Hematopoietic multipotent progenitor cell treated with erythropoietin and hydrocortisone succinate and interleukin-3 and kit ligand, for 6 days (in vitro differentiated cells): ENCODE results near the gene PDIA6.

Experiments
- DNase-seq: peaks from one replicate; pipeline ENCODE4 v3.0.0-alpha.2; 2015

PDIA6 gene

DNA sequence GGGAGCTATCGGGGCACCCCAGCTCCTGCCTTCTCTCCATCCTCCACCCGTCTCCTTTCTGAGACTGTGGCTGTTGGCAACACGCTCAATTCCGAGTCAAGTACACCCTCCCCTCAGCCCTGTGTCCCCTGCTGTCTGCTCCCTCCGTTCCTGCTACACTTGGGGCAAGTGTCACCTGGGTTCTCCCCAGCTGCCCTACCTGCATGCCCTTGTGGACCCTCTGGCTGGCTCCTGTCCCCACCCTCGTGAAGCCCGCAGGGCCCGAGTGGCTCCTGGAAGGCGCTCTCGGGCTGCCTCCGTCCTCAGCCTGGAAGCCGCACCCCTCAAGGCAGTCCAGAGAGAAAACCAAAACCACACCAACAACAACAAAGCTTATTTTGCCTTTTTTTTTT lies 33.9 kb downstream of the PDIA6 start:
- no peak for DNase-seq

DNA sequence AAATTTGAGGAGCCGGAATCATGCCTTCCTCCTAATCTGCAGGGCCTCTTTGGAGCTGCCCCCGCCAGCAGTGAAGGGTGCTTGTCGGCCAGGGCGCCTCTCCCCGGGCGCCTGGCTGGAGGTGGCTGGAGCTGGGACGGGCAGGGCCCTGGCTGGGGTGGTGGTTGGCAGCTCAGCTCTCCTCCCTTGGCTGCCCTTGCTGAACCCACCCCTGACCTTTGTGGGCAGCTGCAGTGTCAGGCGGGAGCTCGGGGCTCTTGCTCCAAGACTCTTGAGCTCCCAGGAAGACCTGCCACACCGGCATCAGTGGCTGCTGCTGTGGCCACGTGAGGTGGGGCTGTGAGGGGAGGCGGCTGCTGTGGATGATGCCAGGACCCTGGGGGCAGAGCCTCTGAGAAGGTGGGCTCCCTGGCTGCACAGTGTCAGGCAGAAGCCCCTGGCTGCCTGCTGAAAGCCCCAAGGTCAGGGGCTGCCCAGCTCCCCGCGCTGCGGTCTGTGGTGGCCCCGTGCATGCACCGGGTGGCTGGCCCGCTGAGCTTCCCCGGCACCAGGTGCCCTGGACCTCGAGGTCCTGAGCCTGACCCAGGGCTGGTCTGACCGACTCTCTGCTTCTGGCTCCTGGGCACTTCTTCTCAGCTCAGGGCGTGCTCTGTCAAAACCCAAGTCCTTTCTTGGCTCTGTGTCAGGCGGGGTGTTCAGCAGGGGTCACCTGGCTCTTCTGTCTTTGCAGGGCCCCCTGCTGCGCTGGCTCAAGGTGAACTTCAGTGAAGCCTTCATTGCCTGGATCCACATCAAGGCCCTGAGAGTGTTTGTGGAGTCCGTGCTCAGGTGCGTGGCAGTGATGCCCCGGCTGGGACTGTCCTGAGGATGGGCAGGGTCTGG lies 34.5 kb downstream of the PDIA6 start:
- no peak for DNase-seq

DNA sequence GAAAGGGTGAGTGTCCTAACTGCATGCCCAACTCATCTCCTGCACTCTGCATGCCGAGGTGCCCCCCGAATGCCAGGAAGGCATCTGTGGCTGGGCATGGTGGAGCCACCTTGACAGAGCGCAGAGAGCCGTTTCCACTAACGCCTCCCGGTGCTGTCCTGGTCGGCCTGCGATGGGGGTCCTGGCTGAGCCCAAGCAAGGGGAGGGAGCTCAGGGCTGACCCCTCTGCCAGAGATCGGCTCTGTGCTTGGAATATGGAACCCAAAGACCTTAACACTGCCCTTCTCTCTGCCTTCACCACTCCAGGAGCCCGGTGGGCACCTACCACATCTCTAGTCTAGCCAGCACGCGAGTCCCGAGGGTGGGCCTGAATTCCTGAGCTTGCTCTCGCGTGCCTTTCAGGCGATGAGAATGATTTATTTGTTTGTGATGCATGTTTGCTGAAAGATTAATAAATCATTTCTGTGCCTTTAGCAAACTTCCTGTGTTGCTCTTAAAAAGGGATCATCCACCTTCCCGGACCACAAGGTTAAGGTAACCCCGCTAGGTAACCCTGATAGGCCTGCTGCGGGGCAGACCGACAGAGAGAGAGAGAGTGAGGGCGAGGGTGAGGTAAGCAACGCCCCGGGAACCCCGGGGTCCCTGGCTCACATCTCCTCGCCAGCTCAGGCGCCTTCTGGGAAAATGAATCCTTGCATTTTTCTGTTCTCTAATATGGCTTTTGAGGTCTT lies 35.3 kb downstream of the PDIA6 start:
- no peak for DNase-seq

DNA sequence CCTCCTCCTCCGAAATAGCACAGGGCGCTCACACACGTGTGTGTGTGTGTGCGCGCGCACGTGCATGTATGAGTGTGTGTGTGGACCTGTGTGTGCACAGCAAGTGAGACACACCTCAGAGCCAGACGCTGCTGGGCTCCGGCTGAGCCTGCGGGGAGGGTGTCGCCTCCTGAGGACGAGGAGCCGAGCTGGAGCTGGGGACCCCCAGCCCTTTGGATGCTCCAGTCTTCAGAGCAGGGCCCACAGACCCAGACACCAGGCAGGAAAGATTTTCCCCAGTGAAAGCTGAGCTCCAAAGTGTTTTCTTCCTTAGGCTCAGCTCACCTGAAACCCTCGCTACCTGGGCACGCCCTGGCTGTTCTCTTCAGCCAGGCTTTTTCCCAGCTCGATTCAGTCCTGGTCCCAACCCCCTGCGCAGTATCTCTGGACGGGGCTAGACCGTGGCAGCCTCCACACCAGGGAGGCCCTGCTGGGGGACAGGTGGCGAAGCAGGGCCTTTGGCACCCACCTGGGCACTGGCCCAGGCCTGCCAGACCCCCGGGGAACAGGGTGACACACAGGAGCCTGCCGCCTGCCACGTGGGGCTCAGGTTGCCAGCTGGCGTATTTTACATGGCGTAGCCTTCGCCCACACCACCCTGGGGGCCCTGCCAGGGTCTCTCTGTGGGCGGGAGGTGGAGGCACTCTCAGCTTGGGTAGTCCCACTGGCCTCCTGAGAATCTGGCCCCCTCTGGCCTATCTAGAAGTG lies 36.2 kb downstream of the PDIA6 start:
- DNase-seq, result no peak

DNA sequence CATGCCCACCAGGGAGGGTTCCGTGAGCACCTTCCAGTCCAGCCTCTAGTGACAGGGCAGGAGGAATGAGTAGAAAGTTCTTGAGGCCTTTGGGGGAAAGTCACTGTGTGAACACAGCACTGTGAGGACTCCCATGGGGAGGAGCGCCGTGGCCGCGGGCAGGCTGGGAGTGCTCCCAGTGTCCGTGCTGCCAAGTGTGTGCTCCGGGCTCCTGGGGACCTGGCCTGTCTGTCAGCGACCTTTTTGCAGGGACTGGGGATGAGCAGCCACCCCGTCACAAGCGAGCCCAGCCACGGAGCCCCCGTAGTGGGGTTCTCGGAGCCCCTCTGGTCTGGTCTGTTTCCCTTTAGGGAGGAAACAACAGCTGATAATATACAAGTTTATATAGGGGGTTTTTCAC lies 36.8 kb downstream of the PDIA6 start:
- no peak for DNase-seq

DNA sequence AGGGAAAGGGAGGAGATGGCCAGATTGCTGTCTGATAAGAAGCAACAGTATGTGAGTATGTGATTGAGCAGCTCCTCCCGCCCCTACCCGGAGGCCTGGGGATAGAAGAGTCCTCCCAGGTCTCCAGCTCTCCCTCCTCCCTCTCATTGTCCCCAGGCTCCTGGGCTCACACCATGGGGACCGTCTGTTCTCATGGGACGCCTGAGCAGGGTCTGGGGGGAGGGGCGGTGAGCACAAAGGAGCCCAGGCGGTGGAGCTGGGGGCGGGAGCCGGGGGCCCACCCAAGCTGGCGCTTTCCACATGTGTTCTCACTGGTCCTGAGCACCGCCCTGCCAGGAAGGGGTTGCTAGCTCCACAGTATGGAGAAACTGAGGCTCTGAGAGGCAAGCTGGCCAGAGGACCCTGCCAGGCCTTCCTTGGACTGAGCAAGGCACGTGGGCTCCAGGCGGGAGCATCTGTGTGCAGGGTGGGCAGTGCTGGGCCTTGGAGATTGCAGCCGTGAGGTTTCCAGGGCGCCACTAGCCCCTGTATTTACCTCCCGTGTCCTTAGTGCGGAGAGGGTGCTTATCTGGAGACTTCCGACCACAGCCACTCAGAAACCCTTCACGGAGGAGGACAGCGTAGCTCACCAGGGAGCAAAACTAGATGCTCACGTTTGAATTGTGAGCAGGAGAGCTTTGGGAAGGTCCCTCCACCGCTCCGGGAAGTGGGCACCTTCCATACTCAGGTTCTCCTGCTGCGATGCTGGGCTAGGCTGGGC lies 37.4 kb downstream of the PDIA6 start:
- DNase-seq, result no peak

DNA sequence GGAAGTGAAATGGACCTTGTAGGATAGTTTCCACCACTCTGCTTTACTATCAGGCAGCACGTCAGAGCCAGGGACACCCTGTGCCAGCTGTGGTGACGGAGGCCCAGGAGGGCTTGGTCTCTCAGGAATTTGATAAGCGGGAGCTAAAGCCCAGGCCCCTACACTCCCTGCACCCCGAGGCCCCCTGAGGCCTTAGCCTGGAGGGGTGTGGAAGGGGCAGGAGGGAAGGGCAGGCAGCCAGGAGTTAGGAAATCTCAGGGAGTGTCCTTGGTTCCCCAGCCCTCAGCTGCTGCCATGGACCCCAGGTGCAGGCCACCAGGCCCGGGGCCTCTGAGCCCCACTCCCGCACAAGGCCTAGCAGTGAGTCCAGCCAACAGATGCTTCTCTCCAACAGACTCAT lies 38.2 kb downstream of the PDIA6 start:
- DNase-seq, result no peak

DNA sequence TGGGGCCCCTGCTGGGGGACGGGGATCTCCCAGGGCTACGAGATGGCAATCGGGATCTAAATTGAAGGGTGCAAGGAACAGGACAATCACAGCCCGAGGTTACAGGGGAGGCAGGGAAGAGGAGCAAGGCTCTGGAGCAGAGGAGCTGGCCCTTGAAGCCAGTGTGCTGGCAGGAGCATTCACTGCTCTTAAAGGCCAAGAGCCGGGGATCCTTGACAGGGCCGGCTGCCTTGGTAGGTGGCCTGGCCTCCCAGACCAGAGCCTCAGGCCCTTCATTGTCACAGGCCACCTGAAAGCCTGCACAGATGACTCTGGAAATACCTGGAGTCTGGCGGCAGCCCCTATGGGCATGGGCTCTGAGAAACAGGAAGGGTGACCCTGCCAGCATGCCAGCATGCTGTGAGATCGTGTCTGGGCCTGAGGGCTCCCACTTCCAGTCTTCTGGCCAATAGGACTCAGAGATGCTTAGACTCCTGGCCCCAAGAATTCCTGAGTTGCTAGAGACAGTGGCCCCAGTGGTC lies 38.7 kb downstream of the PDIA6 start:
- DNase-seq, result no peak

DNA sequence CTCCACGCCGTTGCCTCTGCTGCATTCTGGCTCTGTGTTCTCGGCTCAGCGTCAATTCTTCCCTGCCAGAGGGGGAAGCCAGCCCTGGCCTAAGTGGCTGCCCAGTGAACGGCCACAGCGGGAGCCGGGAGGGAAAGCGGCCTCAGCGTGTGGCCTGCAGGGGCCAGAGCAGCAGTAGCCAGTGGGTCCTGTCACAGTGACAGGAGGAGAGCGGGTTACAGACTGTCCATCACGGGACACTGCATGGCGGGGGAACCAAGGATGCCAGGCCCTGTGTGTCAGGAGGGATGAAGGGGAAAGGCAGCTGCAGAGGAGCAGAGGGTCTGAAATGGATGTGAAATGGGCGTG lies 39.7 kb downstream of the PDIA6 start:
- DNase-seq, result no peak

DNA sequence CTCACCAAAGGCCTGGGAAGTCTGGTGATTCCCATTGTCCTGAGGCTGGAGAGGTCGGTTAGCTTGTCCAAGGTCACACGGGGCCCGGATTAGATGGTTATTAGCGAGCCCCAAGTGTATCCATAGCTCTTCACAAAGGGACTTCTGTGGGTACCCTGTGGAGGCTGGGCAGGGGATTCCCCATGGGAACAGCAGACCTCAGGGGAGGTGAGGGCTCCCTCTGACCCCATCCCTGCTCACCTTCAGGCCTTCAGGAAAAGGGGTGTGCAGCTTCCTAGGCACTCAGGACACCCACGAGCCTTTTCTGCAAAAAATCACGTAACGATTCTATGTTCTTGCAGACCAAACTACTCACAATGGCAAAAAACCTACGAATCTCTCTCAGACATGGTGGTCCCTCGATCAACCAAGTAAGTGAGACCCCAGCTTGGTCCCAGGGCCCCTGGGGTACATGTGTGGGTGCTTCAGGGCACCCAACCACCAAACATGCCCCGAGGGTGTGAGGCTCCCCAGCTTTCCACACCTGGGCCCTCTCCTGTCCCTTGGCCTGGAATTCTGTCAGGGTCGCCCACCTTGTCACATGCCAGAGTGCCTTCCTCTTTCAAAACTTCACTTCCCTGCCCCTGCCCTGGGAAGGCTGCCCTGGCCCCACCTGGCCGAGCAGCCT lies 40.3 kb downstream of the PDIA6 start:
- DNase-seq, result no peak

DNA sequence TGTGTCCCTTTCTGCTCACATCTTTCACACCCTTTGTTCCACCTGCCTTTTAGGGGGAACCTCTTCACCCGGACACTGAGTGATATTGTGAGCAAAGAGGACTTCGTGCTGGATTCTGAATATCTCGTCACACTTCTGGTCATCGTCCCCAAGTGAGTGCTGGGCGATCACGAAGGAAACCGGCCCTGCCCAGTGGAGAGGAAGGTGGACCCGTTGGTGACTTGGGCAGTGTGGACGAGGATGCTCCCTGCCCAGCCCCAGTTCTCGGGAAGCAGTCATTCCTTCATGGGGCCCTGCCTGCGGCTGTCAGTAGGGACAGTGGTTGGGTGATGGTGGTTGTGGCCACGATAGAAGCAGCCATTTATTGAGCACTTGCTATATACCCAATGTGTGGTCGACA lies 40.8 kb downstream of the PDIA6 start:
- no peak for DNase-seq

DNA sequence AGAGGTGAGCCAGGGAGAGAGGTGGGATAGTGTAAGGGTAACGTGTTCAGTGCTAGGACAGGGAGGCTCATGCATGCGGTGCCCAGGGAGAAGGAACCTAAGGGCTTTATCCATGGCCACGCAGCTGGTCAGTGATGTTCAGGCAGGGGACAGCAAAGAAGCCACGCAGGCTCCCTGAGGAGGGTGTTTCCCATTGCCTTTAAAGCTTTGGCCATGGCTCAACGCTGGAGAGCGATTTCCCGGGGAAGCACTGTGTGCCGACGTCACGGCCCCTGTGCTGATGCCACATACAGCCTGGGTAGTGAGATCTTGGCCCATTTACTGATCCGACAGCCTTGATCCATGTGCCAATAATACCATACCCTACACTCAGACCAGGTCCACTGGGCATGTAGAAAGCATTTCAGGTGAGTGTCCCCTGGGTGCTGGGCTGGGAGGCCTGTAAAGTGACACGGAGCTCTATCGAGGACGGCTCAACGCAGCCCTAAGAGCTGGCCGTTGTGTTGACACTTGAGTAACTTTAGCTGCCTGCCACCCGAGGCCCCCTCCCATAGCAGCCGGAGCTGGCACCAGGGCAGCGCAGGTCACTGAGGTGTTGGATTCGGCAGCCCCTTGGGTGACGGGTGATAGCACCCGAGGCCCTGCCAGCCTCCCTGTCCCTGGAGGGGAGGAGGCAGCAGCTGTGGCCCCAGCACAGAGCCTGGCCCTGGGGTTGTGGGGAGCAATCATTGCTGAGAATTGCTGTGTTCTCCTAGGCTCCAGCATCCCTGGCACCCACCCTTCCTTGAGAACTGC lies 41.4 kb downstream of the PDIA6 start:
- no peak for DNase-seq

DNA sequence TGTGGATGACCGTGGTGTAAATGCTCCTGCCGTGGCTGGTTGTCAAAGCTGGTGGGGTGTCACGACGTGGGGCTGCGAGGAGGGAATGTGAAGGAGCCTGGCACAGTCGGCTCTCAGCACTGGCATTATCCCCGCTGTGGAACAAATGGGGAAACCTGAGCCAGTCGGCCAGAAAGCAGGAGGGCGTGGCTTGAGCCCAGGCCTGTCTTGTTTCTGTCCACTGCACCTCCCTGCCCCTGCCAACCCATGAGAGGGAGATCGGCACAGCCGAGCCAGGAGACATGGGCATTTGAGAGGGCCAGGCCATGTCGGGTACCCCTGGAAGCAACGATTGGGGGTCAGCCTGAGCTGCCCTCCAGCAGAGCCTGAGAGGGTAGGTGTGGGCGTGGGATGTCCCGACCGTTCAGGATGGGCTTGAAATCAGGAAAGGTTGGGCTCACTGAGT lies 44.5 kb downstream of the PDIA6 start:
- no peak for DNase-seq

DNA sequence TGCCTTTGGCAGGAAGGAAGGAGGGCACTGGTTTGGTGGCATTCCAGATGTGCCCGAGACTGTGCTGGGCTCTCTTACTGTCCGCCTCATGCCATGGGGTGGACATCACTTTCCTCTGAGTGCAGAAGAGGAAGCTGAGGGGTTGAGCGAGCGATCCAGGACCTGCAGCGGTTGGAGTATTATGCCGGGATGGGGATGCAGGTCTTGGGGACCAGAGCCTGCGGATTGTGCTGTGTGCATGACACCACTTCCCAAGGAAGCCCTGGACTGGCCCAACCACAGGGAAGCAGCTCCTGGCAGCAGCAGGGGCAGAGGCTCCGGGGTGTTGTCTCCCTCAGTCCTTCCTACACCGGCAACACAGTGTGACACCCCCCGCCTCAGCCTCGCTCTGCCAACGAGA lies 46.7 kb downstream of the PDIA6 start:
- no peak for DNase-seq

DNA sequence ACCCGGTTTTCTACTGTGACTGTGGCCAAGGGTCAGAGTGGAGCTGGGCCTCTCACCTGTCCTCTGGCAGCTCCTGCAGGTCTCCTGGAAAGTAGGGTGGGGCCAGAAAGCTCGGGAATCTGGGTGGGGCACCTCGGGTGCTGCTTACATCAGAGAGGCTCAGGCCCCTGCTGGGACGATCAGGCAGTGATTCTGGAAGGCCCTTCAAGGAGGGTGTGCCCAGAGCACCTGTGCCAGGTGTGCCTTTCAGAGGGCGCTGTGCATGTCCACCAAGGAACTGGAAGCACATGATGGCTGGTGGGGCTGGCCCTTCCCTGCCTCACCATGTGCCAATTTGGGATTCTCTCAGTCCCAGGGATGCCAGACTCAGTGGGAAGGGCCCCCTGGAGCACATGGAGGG lies 47.1 kb downstream of the PDIA6 start:
- DNase-seq, result no peak

DNA sequence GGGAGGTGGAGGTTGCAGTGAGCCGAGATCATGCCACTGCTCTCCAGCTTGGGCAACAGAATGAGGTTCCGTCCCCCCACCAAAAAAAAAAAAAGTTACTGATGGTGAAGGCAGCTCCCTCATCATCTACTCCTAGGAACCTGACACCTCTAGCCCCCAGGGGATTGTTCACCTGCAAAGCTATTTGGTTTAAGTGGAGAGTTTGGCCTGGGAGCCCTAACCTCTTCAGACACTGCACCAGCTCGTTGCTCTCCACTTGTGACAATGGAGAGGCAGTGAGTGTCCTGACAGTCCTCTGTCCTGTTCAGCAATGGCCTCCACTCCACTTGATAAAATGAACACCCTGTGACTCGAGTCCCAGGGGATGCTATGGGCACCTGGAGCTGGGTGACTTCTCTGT lies 47.7 kb downstream of the PDIA6 start:
- DNase-seq, result no peak

DNA sequence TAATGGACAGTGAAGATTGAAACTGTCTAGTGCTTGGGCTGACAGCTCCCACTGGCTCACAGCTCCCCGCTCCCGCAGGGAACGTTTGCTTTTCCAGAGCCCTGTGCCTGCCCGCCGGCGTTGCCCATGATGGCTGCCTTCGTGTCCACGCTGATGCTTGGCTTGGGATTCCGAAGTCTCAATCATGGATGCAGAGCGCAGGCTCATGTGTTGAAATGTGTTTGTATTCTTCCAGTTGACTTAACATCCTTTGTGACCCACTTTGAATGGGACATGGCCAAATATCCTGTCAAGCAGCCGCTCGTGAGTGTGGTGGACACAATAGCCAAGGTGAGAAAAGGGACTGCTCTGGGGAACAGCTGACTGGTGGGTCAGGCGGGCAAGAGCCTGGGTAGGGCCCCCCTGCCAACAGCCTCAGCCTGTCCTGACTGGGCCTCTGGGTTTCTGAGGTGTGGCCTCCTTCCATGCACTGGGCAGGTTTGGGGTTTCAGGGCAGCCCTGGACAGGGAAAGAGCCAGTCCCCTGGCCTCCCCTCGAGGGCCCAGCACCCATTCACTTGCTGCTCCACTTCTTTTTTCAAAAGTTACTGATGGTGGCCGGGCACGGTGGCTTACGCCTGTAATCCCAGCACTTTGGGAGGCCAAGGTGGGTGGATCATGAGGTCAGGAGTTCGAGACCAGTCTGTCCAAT lies 48.3 kb downstream of the PDIA6 start:
- no peak for DNase-seq

DNA sequence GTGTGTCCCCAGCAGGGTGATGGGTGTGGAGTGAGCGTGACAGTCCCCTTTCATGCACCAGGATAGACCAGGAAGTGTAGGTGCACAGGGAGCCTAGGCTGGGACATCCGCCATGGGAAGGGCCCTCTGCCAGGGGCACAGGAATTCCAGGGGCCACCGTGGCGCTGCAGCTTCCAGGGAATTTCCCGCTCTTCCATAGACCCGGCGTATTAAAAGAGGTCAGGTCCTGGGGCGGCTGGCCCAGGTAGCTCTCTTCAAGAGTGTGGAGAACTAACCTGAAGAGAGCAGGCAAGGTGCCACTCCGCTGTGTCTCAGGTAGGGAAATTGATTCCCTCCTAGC lies 49.2 kb downstream of the PDIA6 start:
- no peak for DNase-seq

DNA sequence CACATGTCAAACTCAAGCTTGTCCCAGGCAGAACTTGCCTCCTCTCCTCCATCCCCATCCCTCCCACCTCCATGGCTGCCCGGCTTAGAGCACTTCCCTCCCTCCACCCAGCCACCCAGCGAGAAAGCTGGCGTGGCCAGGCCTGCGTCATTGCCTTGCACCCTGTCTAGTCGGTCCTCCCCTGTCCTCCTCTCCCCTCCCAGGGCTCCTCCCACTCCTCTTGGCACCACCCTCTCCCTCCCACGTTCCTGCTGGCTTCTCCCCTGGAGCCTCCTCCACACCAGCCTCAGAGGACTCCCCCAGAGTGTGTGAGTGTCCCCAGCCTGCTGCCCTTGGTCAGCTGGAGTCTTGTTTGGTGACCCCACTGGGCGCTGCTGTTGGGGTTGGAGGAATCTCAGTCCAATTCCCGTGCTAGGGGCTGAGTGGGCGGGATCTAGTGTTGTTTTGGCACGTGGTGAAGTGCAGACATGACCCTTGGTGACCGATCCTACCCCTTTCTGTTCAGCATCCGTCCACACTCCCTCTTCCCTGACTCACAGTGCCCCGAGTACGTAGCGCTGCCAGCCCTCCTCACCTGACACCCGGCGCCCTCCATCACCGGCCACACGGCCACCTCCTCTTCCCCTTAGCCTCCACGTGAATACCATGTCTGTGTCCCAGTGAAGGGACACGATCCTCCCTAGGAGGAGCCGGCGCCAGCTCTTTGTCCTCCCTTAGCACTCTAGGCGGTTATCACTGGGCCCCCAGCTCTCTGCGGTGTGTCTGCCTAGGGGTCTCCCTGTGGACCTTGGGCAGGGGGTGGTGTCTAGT lies 49.7 kb downstream of the PDIA6 start:
- DNase-seq, result no peak

DNA sequence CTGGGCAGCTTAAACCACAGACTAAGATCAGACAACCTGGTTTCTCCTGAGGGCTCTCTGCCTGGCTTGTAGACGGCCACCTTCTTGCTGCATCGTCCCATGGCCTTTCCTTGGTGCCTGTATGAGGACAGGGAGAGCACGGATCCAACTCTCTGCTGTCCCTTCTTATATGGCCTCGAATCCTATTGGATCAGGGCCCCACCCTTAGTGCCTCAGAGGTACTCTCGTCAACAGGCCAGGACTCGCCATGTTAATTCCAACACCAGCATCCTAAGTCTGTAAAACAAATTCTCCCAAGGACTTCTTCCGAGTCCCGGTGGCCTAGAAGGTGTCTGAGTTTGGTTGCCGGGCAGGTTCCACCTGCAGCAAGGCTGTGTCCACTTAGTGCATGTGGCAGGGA lies 51.0 kb downstream of the PDIA6 start:
- DNase-seq, result no peak
